ENCODE data around the gene ATF6B. TPM values are rescaled to one million over a fixed set of nuclear protein-coding genes. Genes with fewer than 3 reads are reported as not detected.

The ATF6B gene
- total RNA-seq, 4 donors from 2014 or later, result 41.5 to 63.5 (median 57.3) TPM

- Histone ChIP-seq H3K27me3 (no peaks in the 10 kb centered on the region), H3K4me3 (replicated peaks in 1 of 3) (no peak overlapping the region), H3K9me3 (no peaks in the 10 kb centered on the region), H3K4me1 (peaks cover 10 to 48% of the 10 kb centered on the region in 2 donors), H3K27ac (peak overlapping the region in 1 of 3 donors; percentile 66), H3K36me3 (peaks cover 40 to 44% of the 10 kb centered on the region in 2 donors)
- 90 to 91% methylated on average over 6 of the region's 6 CpGs for WGBS, 2 donors
- intact Hi-C loops (cut with DNase I), result loop anchor here (5.0 to 10.0 kb wide), 2 partner anchors 37 to 71 kb away; partner anchors contain the start of genes PPT2 and PRRT1
- no peak for DNase-seq
- TF ChIP-seq CTCF (IDR thresholded peaks at IDR 0.05) (no peak), POLR2A (IDR thresholded peaks at IDR 0.05) (no peak)
Measured at GRCh38 chr6:32115623-32116022, 12.4 kb downstream of the ATF6B start.

DNA sequence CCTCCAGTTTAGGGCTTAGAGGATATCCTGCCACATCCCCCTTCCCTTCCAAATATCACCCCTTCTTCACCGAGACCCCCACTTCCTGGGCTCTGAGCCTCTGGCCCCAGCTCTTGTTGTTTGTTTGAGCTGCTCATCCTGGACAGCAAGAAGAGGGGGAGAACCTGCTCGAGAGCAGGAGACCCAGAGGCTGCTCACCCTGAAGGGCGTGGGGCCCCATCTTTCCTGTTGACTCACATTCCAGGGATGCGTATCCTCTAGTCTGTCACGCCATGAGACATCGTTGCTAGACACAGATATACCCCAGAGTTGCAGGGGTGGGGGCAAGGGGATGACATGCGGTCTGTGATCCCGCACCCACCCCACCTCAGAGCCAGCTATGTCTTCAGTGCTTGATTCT, 13.2 kb downstream of the ATF6B start:
- WGBS, 2 donors, result 83% methylated on average over 8 of the region's 8 CpGs
- intact Hi-C loops (cut with DNase I), result loop anchor here (5.0 to 10.0 kb wide), 2 partner anchors 38 to 70 kb away; partner anchors contain the start of genes PPT2 and PRRT1
- DNase-seq, result no peak

GRCh38 chr6:32113386-32114352, 14.4 kb downstream of the ATF6B start:
- peaks cover 10 to 59% of the 10 kb centered on the region in 2 donors for H3K4me1 ChIP-seq
- intact Hi-C loops (cut with DNase I), result loop anchor here (10.0 kb wide), 1 partner anchor 69 kb away; no protein-coding TSS in a partner anchor
- WGBS, 2 donors, result 64 to 68% methylated on average over 9 of the region's 9 CpGs
- no peaks in the 10 kb centered on the region for H3K27me3 ChIP-seq
- no peak overlapping the region for H3K4me3 ChIP-seq (replicated peaks in 1 of 3)
- TF ChIP-seq CTCF (IDR thresholded peaks at IDR 0.05), result peak in 4 of 6 experiments; percentile 39 to 47 (median 41)
- no peak for TF ChIP-seq POLR2A (IDR thresholded peaks at IDR 0.05)
- H3K27ac ChIP-seq, result peak overlapping the region in 2 of 3 donors; percentile 43 to 66
- H3K9me3 ChIP-seq, result no peaks in the 10 kb centered on the region
- peak; percentile 68 to 86 for DNase-seq
- H3K36me3 ChIP-seq, result peaks cover 28 to 31% of the 10 kb centered on the region in 2 donors

More for the DNA sequence above, 13.2 kb downstream of the ATF6B start:
- peak overlapping the region in 2 of 3 donors; percentile 43 to 66 for H3K27ac ChIP-seq
- H3K9me3 ChIP-seq, result no peaks in the 10 kb centered on the region
- no peaks in the 10 kb centered on the region for H3K27me3 ChIP-seq
- peaks cover 10 to 56% of the 10 kb centered on the region in 2 donors for H3K4me1 ChIP-seq
- H3K36me3 ChIP-seq, result peaks cover 32 to 36% of the 10 kb centered on the region in 2 donors
- no peak overlapping the region for H3K4me3 ChIP-seq (replicated peaks in 1 of 3)
- TF ChIP-seq CTCF (IDR thresholded peaks at IDR 0.05), result no peak

DNA sequence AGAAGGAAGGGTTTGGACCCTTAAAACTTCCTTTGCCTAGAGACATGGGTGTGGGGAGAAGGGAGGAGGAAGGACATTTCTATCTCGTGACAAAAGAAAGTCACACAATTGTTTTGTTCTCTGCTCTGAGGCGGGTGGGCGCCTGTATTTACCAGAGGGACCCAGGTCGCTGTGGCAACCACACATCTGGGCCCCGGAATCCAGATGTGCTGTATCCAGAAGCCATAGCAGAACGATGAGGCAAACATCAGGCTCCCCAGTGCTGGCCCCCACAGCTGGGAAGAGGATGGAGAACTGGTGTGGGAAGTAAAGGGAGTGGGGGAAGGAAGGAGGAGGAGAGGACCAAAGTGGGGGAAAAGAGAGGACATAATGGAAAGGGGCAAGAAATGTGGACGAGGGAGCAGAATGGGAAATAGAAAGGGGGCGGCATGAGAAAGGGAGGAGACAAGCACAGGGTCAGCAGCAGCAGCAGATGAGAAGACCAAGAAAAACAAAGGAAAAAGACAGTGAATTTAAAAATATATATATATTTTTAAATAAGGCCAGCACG, 15.5 kb downstream of the ATF6B start:
- intact Hi-C loops (cut with DNase I), result loop anchor here (10.0 kb wide), 1 partner anchor 68 kb away; no protein-coding TSS in a partner anchor
- WGBS, 2 donors, result 65 to 73% methylated on average over 9 of the region's 9 CpGs

More for the DNA sequence above, 15.5 kb downstream of the ATF6B start:
- Histone ChIP-seq H3K27me3 (no peaks in the 10 kb centered on the region), H3K36me3 (peaks cover 18 to 20% of the 10 kb centered on the region in 2 donors), H3K27ac (peak overlapping the region; percentile 26 to 66 (median 33)), H3K4me3 (replicated peaks in 1 of 3) (no peak overlapping the region), H3K4me1 (peaks cover 16 to 71% of the 10 kb centered on the region in 2 donors), H3K9me3 (no peaks in the 10 kb centered on the region)
- no peak for TF ChIP-seq CTCF (IDR thresholded peaks at IDR 0.05)
- TF ChIP-seq POLR2A (IDR thresholded peaks at IDR 0.05), result no peak
- no peak for DNase-seq
